ENCODE results near the gene SIRT7. TPM values are rescaled to one million over a fixed set of nuclear protein-coding genes. Genes with fewer than 3 reads are reported as not detected.

The SIRT7 gene
- total RNA-seq, 6 experiments from 2014 or later: 7.4 to 15.0 (median 12.2) TPM

DNA sequence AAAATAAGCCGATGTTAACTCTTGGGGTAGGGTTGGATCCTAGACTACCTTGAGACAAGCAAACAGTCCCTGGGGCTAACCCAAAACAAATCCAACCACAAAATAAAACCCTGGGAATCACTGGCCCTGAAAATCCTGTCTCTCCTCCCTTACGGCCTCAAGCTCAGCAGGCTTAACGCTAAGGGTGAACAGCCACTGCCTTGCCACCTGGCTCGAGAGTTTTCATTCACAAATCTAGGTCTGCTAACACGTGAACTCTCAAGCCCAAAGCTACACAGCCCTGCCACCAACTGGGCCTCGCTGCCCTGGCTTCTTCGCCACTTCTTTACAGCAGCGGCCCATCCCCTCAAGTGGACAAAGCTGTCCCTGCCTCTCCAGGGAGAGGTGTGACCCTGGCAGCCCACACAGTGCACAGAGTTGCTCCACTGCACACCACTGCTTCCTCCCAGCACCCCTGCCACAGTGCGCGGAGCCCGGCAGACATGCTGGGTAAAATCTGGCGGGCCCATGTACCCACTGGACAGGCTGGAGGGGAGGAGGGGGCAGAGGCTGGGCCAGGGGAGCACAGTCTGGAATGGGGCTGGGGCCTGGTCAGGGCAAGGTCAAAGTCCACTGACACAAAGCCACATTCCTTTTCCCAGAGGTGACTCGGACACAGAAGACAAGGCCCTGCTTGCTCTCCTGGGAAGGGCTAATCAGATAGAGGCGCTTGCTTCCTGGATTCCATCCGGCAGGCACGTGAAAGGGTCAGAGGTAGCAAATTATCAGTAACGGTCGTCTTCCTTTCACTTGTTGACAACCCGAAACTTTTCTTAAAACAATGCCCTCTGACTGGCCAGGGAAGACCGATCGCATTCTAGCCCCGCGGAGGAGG lies 7.8 kb downstream of the SIRT7 start:
- Histone ChIP-seq H3K27me3 (no peaks in the 10 kb centered on the region), H3K4me3 (peak overlapping the region; percentile 79 to 98 (median 87)), H3K36me3 (peaks cover 0 to 72% (median 28%) of the 10 kb centered on the region in 4 donors), H3K27ac (peak overlapping the region; percentile 65 to 89 (median 78)), H3K9me3 (no peaks in the 10 kb centered on the region), H3K4me1 (peaks cover 0 to 31% (median 6%) of the 10 kb centered on the region in 4 donors)
- ATAC-seq: peak; percentile 41 to 55 (median 48)
- intact Hi-C loops (cut with DNase I): no loop called here
- TF ChIP-seq POLR2A (IDR thresholded peaks at IDR 0.05): peak; percentile 11
- TF ChIP-seq, protein P1, sequence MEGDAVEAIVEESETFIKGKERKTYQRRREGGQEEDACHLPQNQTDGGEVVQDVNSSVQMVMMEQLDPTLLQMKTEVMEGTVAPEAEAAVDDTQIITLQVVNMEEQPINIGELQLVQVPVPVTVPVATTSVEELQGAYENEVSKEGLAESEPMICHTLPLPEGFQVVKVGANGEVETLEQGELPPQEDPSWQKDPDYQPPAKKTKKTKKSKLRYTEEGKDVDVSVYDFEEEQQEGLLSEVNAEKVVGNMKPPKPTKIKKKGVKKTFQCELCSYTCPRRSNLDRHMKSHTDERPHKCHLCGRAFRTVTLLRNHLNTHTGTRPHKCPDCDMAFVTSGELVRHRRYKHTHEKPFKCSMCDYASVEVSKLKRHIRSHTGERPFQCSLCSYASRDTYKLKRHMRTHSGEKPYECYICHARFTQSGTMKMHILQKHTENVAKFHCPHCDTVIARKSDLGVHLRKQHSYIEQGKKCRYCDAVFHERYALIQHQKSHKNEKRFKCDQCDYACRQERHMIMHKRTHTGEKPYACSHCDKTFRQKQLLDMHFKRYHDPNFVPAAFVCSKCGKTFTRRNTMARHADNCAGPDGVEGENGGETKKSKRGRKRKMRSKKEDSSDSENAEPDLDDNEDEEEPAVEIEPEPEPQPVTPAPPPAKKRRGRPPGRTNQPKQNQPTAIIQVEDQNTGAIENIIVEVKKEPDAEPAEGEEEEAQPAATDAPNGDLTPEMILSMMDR (IDR thresholded peaks at IDR 0.05): no peak
- 12% methylated on average over 6 of the region's 23 CpGs for WGBS (ENCODE audit: insufficient coverage, low coverage, low lambda C conversion rate, missing lambda C conversion rate)
- peak in 2 of 3 donors; percentile 75 to 81 for DNase-seq

DNA sequence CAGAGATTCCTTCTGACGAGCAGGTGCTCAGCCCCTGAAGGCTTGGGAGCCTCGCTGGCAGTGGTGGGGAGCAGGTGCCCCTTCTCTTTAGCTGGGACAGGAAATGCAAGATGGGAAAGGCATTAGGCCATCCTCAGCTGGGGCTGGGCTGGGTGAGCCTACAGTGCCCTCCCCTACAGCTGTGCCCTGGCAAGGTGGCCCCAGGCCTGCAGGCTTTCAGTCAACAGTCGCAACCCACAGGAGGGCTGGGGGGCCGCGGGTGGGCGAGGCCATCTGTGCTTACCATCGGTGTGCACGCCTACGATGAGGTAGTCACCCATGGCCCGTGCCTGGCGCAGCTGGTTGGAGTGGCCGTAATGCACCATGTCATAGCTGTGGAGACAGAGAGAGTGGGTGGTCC lies 8.7 kb downstream of the SIRT7 start:
- intact Hi-C loops (cut with DNase I): no loop called here
- TF ChIP-seq, protein P1 (IDR thresholded peaks at IDR 0.05): no peak
- TF ChIP-seq POLR2A (IDR thresholded peaks at IDR 0.05): no peak
- Histone ChIP-seq H3K4me1 (peaks cover 0 to 31% (median 6%) of the 10 kb centered on the region in 4 donors), H3K4me3 (no peak overlapping the region), H3K36me3 (peaks cover 0 to 72% (median 27%) of the 10 kb centered on the region in 4 donors), H3K27ac (no peak overlapping the region), H3K27me3 (no peaks in the 10 kb centered on the region), H3K9me3 (no peaks in the 10 kb centered on the region)
- ATAC-seq (no peak), DNase-seq (no peak)
- 88% methylated on average over 5 of the region's 12 CpGs for WGBS (ENCODE audit: insufficient coverage, low coverage, low lambda C conversion rate, missing lambda C conversion rate)

DNA sequence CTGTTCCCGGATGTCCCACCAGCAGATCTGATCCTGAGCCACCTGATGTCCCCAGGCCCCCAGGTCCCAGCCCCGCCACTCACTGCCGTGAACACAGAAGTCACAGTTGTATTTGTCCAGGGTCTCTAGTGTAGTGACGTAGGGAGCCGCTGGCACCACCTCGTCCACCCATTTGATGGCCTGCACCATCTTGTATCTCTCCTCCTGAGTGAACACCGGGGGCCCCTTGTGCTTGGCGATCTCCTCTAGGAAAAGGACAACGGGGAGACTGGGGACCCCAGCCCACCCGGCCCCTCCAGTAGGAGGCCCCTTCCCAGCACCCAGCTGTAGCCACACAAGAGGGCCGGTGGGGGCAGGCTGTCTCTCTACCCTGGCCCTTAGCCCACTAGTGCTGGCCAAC lies 9.2 kb downstream of the SIRT7 start:
- no peak for DNase-seq
- H3K9me3 ChIP-seq: no peaks in the 10 kb centered on the region
- peaks cover 0 to 70% (median 25%) of the 10 kb centered on the region in 4 donors for H3K36me3 ChIP-seq
- H3K27me3 ChIP-seq: no peaks in the 10 kb centered on the region
- H3K4me3 ChIP-seq: no peak overlapping the region
- no CpG with 5 or more reads among the region's 11 CpGs for WGBS (ENCODE audit: insufficient coverage, low coverage, low lambda C conversion rate, missing lambda C conversion rate)
- no peak for ATAC-seq
- TF ChIP-seq, protein P1 (IDR thresholded peaks at IDR 0.05): no peak
- TF ChIP-seq POLR2A (IDR thresholded peaks at IDR 0.05): no peak
- intact Hi-C loops (cut with DNase I): no loop called here
- H3K27ac ChIP-seq: no peak overlapping the region
- peaks cover 0 to 31% (median 6%) of the 10 kb centered on the region in 4 donors for H3K4me1 ChIP-seq

DNA sequence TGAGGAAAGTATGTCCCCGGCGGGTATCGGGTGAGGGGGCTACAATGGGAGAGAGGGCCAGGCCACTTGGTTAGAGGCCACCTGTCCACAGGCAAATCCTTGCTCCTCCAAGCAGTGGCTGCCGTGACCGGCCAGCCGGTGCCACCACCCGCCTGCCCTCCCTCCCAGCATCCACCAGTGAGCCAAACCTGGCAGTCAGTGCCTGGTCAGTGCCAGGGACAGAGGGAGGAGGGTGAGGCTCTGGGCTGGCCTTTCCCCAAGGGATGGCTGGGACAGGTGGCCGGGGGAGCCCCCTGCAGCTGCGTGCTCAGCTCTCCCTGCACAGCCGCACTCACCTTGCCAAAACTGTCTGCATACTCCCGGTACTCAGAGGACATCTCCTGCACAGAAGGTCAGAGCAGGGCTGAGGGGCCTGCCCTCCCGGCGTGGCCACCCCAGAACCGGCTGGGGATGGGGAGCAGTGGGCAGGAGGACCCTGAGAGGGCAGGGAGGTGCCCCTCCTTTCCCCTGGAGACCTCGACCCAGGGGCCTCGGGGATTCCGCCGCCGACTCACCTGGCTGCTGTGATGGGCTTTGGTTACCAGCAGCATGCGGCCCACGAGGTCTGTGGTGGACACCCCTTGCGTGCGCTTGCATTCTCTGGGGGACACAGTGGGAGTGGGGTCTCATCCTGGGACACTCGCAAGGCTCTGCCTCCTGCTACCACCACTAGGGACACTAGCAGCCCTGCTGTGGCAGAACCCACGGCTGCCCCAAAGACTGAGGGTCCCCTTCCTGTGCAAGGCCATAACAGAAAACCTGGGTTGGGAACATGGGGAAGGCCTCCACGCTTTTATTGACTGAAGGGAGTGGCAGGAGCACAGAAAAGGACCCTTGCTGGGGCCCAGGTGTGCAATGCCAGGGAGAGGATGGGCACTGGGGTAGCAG lies 10.5 kb downstream of the SIRT7 start:
- intact Hi-C loops (cut with DNase I): no loop called here
- TF ChIP-seq, protein P1 (IDR thresholded peaks at IDR 0.05): no peak
- Histone ChIP-seq H3K27me3 (no peaks in the 10 kb centered on the region), H3K4me3 (no peak overlapping the region), H3K36me3 (peaks cover 0 to 61% (median 21%) of the 10 kb centered on the region in 4 donors), H3K27ac (no peak overlapping the region), H3K4me1 (peaks cover 0 to 39% (median 9%) of the 10 kb centered on the region in 4 donors), H3K9me3 (no peaks in the 10 kb centered on the region)
- ATAC-seq: no peak
- no CpG with 5 or more reads among the region's 26 CpGs for WGBS (ENCODE audit: insufficient coverage, low coverage, low lambda C conversion rate, missing lambda C conversion rate)
- peak in 1 of 3 donors; percentile 56 for DNase-seq
